ENCODE measurements around the gene KCNT2. TPM values are rescaled to one million over a fixed set of nuclear protein-coding genes. Genes with fewer than 3 reads are reported as not detected.

KCNT2 gene
- total and polyA plus RNA-seq, 4 donors, result 1.7 to 11.2 (median 6.8) TPM

DNA sequence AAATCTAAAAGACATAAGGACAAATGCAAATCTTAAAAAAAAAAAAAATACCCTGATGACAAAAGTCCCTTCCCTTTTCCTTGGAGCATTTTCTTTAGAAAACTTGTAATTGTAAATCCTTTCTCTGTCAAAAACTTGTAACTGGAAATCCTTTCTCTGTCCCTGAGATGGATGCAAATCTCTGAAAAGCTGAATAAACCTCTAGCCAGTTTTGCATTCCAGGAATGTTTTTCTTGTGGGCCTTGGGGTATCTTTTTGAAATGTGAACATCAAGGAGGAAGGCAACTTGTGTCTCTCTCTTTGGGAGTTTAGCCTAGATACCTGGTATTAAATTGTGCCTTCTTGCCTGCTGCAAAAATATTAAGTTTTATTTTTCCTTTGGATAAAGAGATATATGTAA, 305.3 kb downstream of the KCNT2 start:
- no peak overlapping the region for H3K4me3 ChIP-seq (ENCODE audit: low read depth in 1 of 3, low read length in 3 of 3)
- TF ChIP-seq SP1 (IDR thresholded peaks at IDR 0.05), result no peak
- no peak for TF ChIP-seq NR2F2 (IDR thresholded peaks at IDR 0.05)
- no peak for TF ChIP-seq FOXA2 (IDR thresholded peaks at IDR 0.05)
- no peak for TF ChIP-seq TAF1 (conservative IDR thresholded peaks at IDR 0.05)
- no peak for TF ChIP-seq CTCF (IDR thresholded peaks at IDR 0.05; ENCODE audit: low read depth, low read length, missing input control)
- no peak for TF ChIP-seq JUND (IDR thresholded peaks at IDR 0.05)
- TF ChIP-seq, protein P1, sequence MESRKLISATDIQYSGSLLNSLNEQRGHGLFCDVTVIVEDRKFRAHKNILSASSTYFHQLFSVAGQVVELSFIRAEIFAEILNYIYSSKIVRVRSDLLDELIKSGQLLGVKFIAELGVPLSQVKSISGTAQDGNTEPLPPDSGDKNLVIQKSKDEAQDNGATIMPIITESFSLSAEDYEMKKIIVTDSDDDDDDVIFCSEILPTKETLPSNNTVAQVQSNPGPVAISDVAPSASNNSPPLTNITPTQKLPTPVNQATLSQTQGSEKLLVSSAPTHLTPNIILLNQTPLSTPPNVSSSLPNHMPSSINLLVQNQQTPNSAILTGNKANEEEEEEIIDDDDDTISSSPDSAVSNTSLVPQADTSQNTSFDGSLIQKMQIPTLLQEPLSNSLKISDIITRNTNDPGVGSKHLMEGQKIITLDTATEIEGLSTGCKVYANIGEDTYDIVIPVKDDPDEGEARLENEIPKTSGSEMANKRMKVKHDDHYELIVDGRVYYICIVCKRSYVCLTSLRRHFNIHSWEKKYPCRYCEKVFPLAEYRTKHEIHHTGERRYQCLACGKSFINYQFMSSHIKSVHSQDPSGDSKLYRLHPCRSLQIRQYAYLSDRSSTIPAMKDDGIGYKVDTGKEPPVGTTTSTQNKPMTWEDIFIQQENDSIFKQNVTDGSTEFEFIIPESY (IDR thresholded peaks at IDR 0.05), result no peak
- no peak for TF ChIP-seq RAD21 (IDR thresholded peaks at IDR 0.05)
- TF ChIP-seq HNF4A (conservative IDR thresholded peaks at IDR 0.05), result no peak
- TF ChIP-seq HNF4G (IDR thresholded peaks at IDR 0.05), result no peak
- no peak for TF ChIP-seq RXRA (IDR thresholded peaks at IDR 0.05)
- TF ChIP-seq, protein P2, sequence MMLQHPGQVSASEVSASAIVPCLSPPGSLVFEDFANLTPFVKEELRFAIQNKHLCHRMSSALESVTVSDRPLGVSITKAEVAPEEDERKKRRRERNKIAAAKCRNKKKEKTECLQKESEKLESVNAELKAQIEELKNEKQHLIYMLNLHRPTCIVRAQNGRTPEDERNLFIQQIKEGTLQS (IDR thresholded peaks at IDR 0.05), result no peak
- no peak for TF ChIP-seq GABPA (IDR thresholded peaks at IDR 0.05 in 1 of 2, conservative IDR thresholded peaks at IDR 0.05 in 1 of 2)
- no peak for TF ChIP-seq YY1 (IDR thresholded peaks at IDR 0.05)
- TF ChIP-seq EGR1 (IDR thresholded peaks at IDR 0.05; ENCODE audit: low read depth in 2 of 2), result no peak
- peaks cover 0 to 9% (median 1%) of the 10 kb centered on the region in 4 donors for H3K36me3 ChIP-seq (ENCODE audit: control insufficient read depth in 4 of 4, insufficient read depth in 3 of 4, low read depth in 1 of 4, low read length in 3 of 4)
- no peak for DNase-seq (ENCODE audit: low spot score)
- H3K9me3 ChIP-seq (ENCODE audit: control insufficient read depth in 4 of 4, low read length in 3 of 4), result no peaks in the 10 kb centered on the region
- no peak overlapping the region for H3K9ac ChIP-seq (ENCODE audit: low read depth in 1 of 2, low read length in 2 of 2)
- no peaks in the 10 kb centered on the region for H3K27me3 ChIP-seq (ENCODE audit: control insufficient read depth in 4 of 4, insufficient read depth in 4 of 4, low read length in 3 of 4)
- H3K27ac ChIP-seq (ENCODE audit: low read depth in 1 of 2, low read length in 2 of 2), result no peak overlapping the region
- H3K4me1 ChIP-seq (ENCODE audit: control insufficient read depth in 4 of 4, insufficient read depth in 4 of 4, low read length in 3 of 4), result no peaks in the 10 kb centered on the region

DNA sequence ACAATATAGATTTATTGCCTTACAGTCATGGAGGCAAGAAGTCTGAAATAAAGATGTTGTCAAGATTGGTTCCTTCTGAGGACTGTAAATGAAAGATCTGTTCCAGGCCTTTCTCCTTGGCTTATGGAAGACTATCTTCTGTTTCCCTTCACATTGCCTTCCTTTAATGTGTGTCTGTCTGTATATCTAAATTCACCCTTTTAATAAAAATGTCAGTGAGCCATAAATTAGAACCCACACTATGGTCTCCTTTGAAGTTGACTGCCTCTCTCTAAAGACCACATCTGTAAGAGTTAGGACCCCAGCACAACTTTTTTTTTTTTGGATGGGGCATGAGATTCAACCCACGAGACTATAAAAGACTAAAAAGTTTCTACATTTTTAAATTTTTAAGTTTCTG, 305.8 kb downstream of the KCNT2 start:
- no peak overlapping the region for H3K9ac ChIP-seq (ENCODE audit: low read depth in 1 of 2, low read length in 2 of 2)
- WGBS, result 91% methylated on average over 1 of the region's 1 CpG
- no peak for DNase-seq (ENCODE audit: low spot score)
- H3K27ac ChIP-seq (ENCODE audit: low read depth in 1 of 2, low read length in 2 of 2), result no peak overlapping the region
- TF ChIP-seq HNF4G (IDR thresholded peaks at IDR 0.05) (no peak), YY1 (IDR thresholded peaks at IDR 0.05) (no peak), GABPA (IDR thresholded peaks at IDR 0.05 in 1 of 2, conservative IDR thresholded peaks at IDR 0.05 in 1 of 2) (no peak), RAD21 (IDR thresholded peaks at IDR 0.05) (no peak), JUND (IDR thresholded peaks at IDR 0.05) (no peak), HNF4A (conservative IDR thresholded peaks at IDR 0.05) (no peak)
- TF ChIP-seq, protein P3, sequence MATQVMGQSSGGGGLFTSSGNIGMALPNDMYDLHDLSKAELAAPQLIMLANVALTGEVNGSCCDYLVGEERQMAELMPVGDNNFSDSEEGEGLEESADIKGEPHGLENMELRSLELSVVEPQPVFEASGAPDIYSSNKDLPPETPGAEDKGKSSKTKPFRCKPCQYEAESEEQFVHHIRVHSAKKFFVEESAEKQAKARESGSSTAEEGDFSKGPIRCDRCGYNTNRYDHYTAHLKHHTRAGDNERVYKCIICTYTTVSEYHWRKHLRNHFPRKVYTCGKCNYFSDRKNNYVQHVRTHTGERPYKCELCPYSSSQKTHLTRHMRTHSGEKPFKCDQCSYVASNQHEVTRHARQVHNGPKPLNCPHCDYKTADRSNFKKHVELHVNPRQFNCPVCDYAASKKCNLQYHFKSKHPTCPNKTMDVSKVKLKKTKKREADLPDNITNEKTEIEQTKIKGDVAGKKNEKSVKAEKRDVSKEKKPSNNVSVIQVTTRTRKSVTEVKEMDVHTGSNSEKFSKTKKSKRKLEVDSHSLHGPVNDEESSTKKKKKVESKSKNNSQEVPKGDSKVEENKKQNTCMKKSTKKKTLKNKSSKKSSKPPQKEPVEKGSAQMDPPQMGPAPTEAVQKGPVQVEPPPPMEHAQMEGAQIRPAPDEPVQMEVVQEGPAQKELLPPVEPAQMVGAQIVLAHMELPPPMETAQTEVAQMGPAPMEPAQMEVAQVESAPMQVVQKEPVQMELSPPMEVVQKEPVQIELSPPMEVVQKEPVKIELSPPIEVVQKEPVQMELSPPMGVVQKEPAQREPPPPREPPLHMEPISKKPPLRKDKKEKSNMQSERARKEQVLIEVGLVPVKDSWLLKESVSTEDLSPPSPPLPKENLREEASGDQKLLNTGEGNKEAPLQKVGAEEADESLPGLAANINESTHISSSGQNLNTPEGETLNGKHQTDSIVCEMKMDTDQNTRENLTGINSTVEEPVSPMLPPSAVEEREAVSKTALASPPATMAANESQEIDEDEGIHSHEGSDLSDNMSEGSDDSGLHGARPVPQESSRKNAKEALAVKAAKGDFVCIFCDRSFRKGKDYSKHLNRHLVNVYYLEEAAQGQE (IDR thresholded peaks at IDR 0.05), result no peak
- no peak overlapping the region for H3K4me3 ChIP-seq (ENCODE audit: low read depth in 1 of 3, low read length in 3 of 3)
- H3K36me3 ChIP-seq (ENCODE audit: control insufficient read depth in 4 of 4, insufficient read depth in 3 of 4, low read depth in 1 of 4, low read length in 3 of 4), result peaks cover 0 to 9% (median 1%) of the 10 kb centered on the region in 4 donors
- no peaks in the 10 kb centered on the region for H3K27me3 ChIP-seq (ENCODE audit: control insufficient read depth in 4 of 4, insufficient read depth in 4 of 4, low read length in 3 of 4)
- H3K4me1 ChIP-seq (ENCODE audit: control insufficient read depth in 4 of 4, insufficient read depth in 4 of 4, low read length in 3 of 4), result no peaks in the 10 kb centered on the region
- no peaks in the 10 kb centered on the region for H3K9me3 ChIP-seq (ENCODE audit: control insufficient read depth in 4 of 4, low read length in 3 of 4)

All from liver (tissue), 9 donors.